Stimulated activated CD8-positive, alpha-beta memory T cell treated with anti-CD3 and anti-CD28 coated beads, Interleukin-12 subunit alpha, Interleukin-12 subunit beta, amount 100 ng/mL, for 4 hours (primary cell): ENCODE results near the gene KCTD18.

Source experiments
- DNase-seq: peaks from one replicate; pipeline ENCODE4 v3.0.0-alpha.2; 2020; ENCODE audit warnings: low read depth

KCTD18 gene

GRCh38 chr2:200509612-200510433 lies at the start of gene KCTD18:
KCTD18 (minus strand) TSS chr2:200510068; CDS start chr2:200507016, 3,052 bp downstream.
- DNase-seq, result peak; percentile 88

GRCh38 chr2:200540793-200541192 lies 30.9 kb upstream of the KCTD18 start:
- no peak for DNase-seq

DNA sequence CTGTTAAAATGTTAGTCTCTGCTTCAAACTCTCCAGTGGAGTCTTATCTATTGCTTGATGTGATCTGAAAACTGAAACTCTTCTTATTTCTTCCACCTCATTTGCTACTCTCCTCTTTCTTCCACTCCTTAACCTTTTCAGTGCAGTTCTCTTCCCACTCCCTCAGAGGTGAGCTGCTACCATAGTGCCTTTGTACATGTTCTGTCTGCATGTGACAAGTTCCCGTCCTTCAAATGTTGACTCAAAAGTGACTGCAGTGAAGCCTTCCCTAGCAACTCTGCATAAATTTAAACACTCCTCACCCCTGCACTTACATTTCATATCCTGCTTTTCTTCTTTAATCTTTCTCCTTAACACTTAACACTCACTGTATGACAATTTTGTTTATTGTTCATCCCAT lies 28.3 kb upstream of the KCTD18 start:
- no peak for DNase-seq

GRCh38 chr2:200534572-200534971 lies 24.7 kb upstream of the KCTD18 start:
- no peak for DNase-seq

DNA sequence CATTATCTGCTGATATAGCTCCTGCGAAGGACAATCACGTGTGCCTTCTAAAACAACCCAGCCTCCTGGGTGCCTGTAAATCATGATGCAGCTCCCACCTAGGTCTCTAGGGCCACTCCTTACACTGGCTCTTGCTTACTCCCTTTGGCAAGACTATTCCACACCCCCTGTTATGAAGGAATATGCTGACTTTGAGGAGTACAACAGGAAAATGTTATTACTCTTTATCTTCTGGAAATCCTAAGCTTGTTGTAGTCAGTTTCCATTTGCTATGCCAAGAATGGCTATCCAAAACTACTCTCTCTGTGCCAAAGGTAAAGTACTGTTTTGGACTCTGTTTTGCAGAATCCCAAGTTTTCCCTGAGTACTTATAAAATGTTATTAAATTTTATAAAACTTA lies 23.9 kb upstream of the KCTD18 start:
- no peak for DNase-seq

- no peak for DNase-seq
These were observed 18.4 kb upstream of the KCTD18 start for GRCh38 chr2:200528228-200528627.

DNA sequence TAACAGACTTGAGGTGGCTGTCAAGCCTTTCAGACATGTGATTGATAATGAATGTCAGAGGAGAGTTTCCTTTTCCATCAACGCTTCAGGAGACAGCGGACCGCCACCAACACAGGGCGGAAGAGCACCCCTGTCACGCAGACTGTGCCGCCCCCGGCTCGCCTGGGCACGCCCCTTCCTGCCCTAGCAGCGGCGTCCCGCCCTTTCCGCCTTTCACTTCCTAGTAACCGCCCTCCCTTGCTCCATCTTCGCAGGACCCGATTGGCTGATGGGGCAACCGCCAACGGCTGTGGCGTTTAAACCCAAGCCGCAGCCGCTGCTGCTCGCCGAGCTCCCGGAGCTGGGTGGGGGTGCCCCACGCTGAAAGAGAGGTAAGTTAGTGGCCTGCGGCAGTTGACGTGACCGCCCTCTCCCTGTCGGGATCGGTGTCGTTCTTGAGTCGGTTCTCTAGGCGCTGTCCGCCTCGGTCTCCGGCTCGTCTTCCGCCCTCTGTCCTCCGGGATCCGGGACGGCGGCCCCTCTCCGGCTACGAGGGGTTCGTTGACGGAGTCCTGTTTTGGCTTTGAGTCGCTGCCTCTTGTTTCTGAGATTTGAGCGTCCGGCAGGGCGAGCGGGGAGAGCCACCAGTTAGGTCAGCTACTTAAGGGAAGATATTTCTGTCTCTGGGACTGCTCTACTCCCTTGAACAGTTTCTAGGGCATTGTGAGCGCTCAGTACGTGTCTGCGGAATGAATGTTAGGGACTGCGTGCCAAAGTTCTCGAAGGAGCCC lies 16.2 kb upstream of the KCTD18 start, which contains the start of gene SGO2:
Gene SGO2 (plus strand): TSS at position 326 of the 770 bp plus-strand sequence. CDS start 6,769 bp downstream, outside the sequence.
- peak; percentile 93 for DNase-seq

- no peak for DNase-seq
These were observed 15.6 kb upstream of the KCTD18 start for GRCh38 chr2:200525551-200525881.

GRCh38 chr2:200525066-200525465 lies 15.2 kb upstream of the KCTD18 start:
- DNase-seq, result no peak

DNA sequence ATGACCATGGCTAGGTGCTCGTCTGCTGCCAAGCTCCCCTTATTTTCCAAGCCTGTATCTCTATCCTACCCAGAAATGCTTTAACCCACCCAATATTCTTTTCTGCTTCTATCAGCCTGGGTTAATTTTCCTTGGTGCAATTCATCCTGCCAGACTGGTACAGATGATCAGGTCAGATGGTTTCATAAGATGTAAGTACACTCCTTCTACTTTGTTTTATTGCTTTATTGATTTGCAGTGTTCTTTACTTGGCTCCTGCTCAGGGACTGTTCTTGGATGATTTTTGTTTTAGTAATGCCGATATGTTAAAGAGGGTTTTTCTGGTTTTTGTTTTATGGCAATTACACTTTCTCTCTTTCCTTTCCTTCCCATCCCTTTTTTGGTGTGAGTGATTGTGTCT lies 13.7 kb upstream of the KCTD18 start:
- DNase-seq, result no peak

DNA sequence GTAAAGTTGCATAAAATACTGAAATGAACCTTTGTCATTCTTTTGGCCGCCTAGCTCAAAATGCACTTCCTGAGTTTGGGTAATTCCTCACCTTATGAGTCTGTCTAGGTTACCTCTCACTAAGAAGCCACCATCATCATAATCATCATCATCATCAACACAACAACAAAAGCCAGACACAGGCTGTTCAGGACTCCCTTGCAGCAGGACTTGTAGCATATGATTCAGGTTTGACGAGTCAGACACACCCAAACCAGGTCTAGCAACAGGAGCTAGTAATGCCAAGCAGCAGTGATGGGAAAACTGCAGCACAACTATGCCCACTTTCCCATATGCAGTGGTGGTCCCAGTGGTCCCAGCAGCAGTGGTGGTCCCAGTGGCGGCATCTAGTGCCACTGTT lies 13.3 kb upstream of the KCTD18 start:
- no peak for DNase-seq

- no peak for DNase-seq
These were observed 5.3 kb upstream of the KCTD18 start for GRCh38 chr2:200515155-200515554.

DNA sequence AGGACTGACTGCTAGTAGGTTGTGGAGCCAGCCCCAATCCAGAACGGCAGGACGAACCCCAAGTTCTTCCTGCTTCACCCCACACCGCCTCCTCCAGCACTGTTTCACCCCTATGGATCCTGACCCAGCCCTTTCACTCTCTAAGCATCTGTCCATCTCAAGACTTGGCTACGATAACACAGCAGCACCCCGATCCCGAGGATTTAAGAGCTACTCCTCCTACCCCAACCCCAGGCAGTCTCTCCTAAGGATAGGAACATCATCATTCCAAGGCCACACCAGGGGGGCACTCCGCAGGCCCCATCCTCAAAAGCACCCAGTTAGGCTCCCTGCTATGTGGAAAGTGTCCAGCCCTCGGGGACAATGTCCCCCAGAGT lies 645 bp downstream of the KCTD18 start:
- no peak for DNase-seq

DNA sequence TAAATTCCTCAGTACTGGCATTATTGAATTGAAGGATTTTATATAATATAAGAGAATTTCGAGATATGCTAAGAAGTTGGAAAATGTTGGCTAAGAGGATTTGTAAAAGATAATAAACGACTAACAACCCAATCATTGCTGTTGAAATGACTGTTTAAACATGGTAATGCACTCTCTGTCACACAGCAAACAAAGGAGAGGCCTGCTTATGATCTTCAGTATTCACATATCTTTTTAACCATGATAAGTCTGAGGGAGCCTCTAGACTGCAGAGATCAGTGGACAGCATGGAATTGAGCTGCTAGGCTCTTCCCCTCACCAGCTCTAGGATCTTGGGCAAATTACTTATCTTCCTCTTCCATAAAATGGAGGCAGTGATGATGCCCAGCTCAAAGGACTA lies 2.7 kb downstream of the KCTD18 start:
- no peak for DNase-seq

DNA sequence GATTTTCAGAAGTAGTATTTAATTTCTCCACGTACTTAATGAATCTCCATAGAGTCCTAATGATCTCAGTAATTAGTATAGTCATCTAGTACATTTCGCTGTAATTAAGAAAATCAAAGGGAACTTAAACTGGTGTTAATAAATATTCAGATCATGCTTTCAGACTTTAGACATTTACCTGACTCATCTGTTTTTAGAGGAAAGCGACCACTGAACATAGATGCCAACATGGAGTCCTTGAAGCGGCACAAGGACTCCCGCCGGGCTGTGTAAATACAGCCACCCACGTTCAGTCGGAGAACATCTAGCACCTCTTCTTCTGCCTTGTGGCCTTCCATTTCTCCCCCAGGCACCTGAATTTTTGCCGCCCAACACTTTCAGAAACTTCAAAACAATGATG lies 3.2 kb downstream of the KCTD18 start:
- DNase-seq, result no peak

DNA sequence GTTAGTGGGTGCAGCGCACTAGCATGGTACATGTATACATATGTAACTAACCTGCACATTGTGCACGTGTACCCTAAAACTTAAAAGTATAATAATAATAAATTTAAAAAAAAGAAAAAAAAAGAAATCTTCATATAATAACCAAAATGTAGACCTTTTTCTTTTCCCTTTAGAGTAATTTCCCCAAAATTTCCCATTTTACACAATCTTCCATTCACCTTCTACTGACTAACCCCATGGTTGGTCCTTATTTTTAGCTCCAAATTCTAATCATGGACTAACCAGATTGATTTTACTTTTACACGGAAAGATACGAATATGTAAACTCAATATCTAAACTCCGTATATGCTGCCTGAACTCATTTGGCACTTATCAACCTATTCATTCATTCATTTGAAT lies 7.7 kb downstream of the KCTD18 start:
- DNase-seq, result no peak

- no peak for DNase-seq
These were observed 11.3 kb downstream of the KCTD18 start for GRCh38 chr2:200498402-200499162.

DNA sequence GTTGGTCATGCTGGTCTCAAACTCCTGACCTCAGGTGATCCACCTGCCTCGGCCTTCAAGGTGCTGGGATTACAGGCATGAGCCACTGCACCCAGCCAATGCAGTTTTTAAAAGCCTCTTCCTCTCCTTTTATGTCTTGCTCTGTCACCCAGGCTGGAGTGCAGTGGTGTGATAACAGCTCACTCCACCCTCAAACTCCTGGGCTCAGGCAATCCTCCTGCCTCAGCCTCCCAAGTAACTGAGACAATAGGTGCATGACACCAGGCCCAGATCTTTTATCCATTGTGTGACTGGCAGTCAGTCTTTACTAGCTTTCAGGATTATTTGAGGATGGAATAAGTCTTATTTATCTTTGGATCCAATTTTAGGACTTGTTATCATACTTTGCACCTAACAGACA lies 13.2 kb downstream of the KCTD18 start:
- no peak for DNase-seq

GRCh38 chr2:200494048-200494447 lies 15.8 kb downstream of the KCTD18 start:
- no peak for DNase-seq

- DNase-seq, result no peak
These were observed 17.2 kb downstream of the KCTD18 start for GRCh38 chr2:200492656-200493055.

GRCh38 chr2:200490001-200490400 lies 19.9 kb downstream of the KCTD18 start:
- DNase-seq, result no peak

DNA sequence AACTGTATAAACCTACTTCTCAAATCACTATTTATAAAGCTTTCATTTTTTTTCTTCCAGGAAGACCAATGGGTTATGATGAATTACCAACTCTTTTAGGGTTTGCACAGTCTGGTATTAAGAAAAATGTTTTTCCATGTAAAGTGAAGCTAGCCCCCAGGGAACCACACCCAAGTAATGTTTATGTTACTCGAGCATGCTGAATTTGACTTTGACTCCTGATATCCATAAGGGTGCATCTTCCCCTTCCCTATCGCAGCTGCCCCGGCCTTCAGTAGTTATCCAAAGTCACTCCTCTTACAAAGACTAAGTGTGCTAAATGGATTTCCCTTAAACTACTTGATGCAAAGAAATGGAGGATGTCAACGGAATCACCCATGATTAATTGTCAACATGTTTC lies 21.7 kb downstream of the KCTD18 start:
- DNase-seq, result no peak

DNA sequence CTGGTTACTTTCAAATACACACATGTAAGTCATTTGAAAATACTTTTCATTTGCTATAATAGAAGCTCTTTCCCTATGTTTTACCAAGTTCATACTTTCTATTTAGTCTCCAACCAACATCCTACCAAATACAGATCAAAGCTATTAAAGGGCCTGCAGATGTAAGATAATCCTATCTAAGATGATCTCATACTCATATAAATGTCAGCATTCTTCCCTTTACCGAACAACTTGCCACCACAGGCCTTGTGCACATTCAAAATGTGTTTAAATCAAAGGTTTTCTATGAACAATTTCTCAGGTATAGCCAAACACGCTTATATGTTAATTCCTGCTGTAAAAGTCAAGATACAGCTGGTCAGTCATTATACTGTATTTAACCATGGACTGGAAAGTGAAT lies 23.3 kb downstream of the KCTD18 start:
- DNase-seq, result no peak
